SKM-1 (cell line): ENCODE measurements around the gene KCNS3.

Experiments
- DNase-seq: peaks from one replicate; lab custom pipeline; 2025; ENCODE audit not compliant: unreplicated experiment; lab: John Stamatoyannopoulos, UW

KCNS3 gene

GRCh38 chr2:17878281-17879136 is at the start of gene KCNS3:
KCNS3 (plus strand) TSS chr2:17878667; CDS start chr2:17931009, 52,342 bp downstream.
- peak; percentile 9 for DNase-seq

- no peak for DNase-seq
Observed at GRCh38 chr2:17830053-17831034, 48.1 kb upstream of the KCNS3 start.

- DNase-seq: no peak
Observed at GRCh38 chr2:17835516-17835915, 43.0 kb upstream of the KCNS3 start.

GRCh38 chr2:17839959-17840358 is 38.5 kb upstream of the KCNS3 start:
- no peak for DNase-seq

GRCh38 chr2:17843457-17843856 is 35.0 kb upstream of the KCNS3 start:
- DNase-seq: no peak

- no peak for DNase-seq
Observed at GRCh38 chr2:17845806-17846205, 32.7 kb upstream of the KCNS3 start.

- no peak for DNase-seq
Observed at GRCh38 chr2:17846676-17847075, 31.8 kb upstream of the KCNS3 start.

- DNase-seq: no peak
Observed at GRCh38 chr2:17847236-17847635, 31.2 kb upstream of the KCNS3 start.

GRCh38 chr2:17849275-17849674 is 29.2 kb upstream of the KCNS3 start:
- no peak for DNase-seq

GRCh38 chr2:17850151-17850550 is 28.3 kb upstream of the KCNS3 start:
- DNase-seq: no peak

- peak; percentile 62 for DNase-seq
Observed at GRCh38 chr2:17851731-17852585, 26.5 kb upstream of the KCNS3 start.

- no peak for DNase-seq
Observed at GRCh38 chr2:17853799-17854198, 24.7 kb upstream of the KCNS3 start.

GRCh38 chr2:17857021-17857420 is 21.4 kb upstream of the KCNS3 start:
- DNase-seq: peak; percentile 40

GRCh38 chr2:17858064-17858463 is 20.4 kb upstream of the KCNS3 start:
- no peak for DNase-seq

- DNase-seq: no peak
Observed at GRCh38 chr2:17863539-17863938, 14.9 kb upstream of the KCNS3 start.

GRCh38 chr2:17864676-17865075 is 13.8 kb upstream of the KCNS3 start:
- no peak for DNase-seq

- no peak for DNase-seq
Observed at GRCh38 chr2:17867133-17867532, 11.3 kb upstream of the KCNS3 start.

GRCh38 chr2:17869128-17869527 is 9.3 kb upstream of the KCNS3 start:
- DNase-seq: no peak

GRCh38 chr2:17871639-17872038 is 6.8 kb upstream of the KCNS3 start:
- no peak for DNase-seq

- DNase-seq: no peak
Observed at GRCh38 chr2:17873021-17873420, 5.4 kb upstream of the KCNS3 start.

- DNase-seq: no peak
Observed at GRCh38 chr2:17876590-17876989, 1.9 kb upstream of the KCNS3 start.
